Dendritic cell treated with granulocyte-macrophage colony-stimulating factor and Interleukin-4, amounts not matched to agents 40 ng/mL and 50 ng/mL, for 4 days (primary cell): ENCODE data around the gene EHD1.

Experiments
- H3K27ac Mint-ChIP-seq: one replicate; pipeline ENCODE4 v1.8.0; 2022; ENCODE audit warnings: mild to moderate bottlenecking, mixed read lengths
- H3K27me3 Mint-ChIP-seq: one replicate; pipeline ENCODE4 v1.8.0; 2022; ENCODE audit warnings: mild to moderate bottlenecking, mixed read lengths
- H3K36me3 Mint-ChIP-seq: one replicate; pipeline ENCODE4 v1.8.0; 2022; ENCODE audit warnings: low read depth, mixed read lengths
- H3K4me1 Mint-ChIP-seq: one replicate; pipeline ENCODE4 v1.8.0; 2022; ENCODE audit warnings: low read depth, mixed read lengths
- H3K4me3 Mint-ChIP-seq: one replicate; pipeline ENCODE4 v1.8.0; 2022; ENCODE audit warnings: mild to moderate bottlenecking, moderate library complexity, mixed read lengths
- H3K9me3 Mint-ChIP-seq: one replicate; pipeline ENCODE4 v1.8.0; 2022; ENCODE audit warnings: mixed read lengths
- intact Hi-C: fragments of 100-400 bp; cut with micrococcal nuclease; formaldehyde crosslinking; loops from one replicate; pipeline ENCODE4 v1.15.0; 2022

EHD1 gene

DNA sequence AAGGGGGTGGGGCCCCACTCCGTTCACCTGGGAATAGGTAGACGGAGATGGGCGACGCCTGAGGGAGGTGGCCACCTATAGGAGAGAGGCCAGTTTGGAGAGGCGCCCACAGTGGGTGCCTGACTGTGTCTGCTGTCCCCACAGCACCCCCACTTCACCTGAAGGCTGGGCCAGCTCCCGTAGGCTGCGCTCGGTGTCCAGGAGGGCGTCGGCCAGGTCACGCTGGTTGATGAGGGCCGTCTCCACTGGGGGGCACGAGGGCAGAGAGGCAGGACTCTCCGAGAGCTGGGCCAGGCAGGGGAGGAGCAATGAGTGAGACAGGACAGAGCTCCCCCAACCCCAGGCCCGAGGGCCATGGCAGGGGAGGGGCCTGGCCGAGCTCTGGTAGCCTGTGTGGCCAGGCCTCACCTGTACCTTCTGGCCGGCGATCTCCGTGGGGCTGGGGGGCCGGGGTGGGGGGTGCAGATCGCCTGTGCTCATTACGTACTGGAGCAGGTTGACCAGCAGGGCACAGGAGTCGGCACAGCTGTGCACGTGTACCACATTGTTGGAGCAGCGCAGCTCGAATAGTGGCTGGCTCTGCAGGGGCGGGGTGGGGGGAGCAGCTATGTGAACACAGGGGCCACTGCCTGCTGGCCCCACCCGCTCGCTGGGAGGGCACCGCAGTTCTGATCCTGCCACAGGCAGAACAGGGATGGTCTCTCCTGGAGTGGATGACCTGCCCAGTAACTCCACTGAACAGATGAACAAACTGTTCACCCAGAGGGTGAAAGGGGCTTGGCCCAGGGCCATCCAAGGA lies 23.9 kb upstream of the EHD1 start:
- no peaks in the 10 kb centered on the region for H3K4me1 Mint-ChIP-seq
- H3K9me3 Mint-ChIP-seq: no peaks in the 10 kb centered on the region
- peaks cover 97% of the 10 kb centered on the region for H3K36me3 Mint-ChIP-seq
- H3K27ac Mint-ChIP-seq: no peak overlapping the region
- no peaks in the 10 kb centered on the region for H3K27me3 Mint-ChIP-seq
- no peak overlapping the region for H3K4me3 Mint-ChIP-seq
- intact Hi-C loops: no loop called here

DNA sequence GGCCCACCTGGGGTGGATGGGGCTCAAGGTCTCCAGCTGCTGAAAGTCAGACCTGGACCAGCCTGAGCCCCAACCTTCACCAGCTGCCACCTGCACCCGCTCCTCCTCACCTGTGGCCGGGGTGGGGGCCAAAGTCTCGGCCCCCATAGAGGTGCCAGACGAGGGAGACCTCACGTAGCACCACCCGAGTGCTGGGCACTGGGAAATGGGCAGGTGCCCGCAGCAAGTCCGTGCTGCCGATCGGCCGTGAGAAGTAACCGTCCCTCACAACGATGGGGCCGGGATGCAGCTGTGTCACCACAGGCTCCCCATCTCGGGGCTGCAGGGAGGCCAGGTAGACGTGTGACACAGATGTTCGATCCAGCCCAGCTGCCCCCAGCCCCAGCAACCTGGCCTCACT lies 22.4 kb upstream of the EHD1 start:
- Mint-ChIP-seq H3K36me3 (peaks cover 97% of the 10 kb centered on the region), H3K4me3 (no peak overlapping the region), H3K27me3 (no peaks in the 10 kb centered on the region), H3K27ac (no peak overlapping the region), H3K4me1 (no peaks in the 10 kb centered on the region), H3K9me3 (no peaks in the 10 kb centered on the region)
- intact Hi-C loops: no loop called here

- intact Hi-C loops: no loop called here
- Mint-ChIP-seq H3K27ac (no peak overlapping the region), H3K36me3 (peaks cover 97% of the 10 kb centered on the region), H3K27me3 (no peaks in the 10 kb centered on the region), H3K4me3 (no peak overlapping the region), H3K9me3 (no peaks in the 10 kb centered on the region), H3K4me1 (no peaks in the 10 kb centered on the region)
These were observed 21.9 kb upstream of the EHD1 start for GRCh38 chr11:64900263-64900678.

- intact Hi-C loops: no loop called here
- Mint-ChIP-seq H3K27ac (no peak overlapping the region), H3K27me3 (peaks cover 2% of the 10 kb centered on the region), H3K9me3 (no peaks in the 10 kb centered on the region), H3K36me3 (peaks cover 93% of the 10 kb centered on the region), H3K4me1 (peaks cover 5% of the 10 kb centered on the region), H3K4me3 (no peak overlapping the region)
These were observed 20.1 kb upstream of the EHD1 start for GRCh38 chr11:64898541-64898940.

- Mint-ChIP-seq H3K36me3 (peaks cover 89% of the 10 kb centered on the region), H3K27me3 (peaks cover 6% of the 10 kb centered on the region), H3K27ac (no peak overlapping the region), H3K4me1 (peaks cover 5% of the 10 kb centered on the region), H3K4me3 (no peak overlapping the region), H3K9me3 (no peaks in the 10 kb centered on the region)
- intact Hi-C loops: no loop called here
These were observed 19.6 kb upstream of the EHD1 start for GRCh38 chr11:64898076-64898445.

DNA sequence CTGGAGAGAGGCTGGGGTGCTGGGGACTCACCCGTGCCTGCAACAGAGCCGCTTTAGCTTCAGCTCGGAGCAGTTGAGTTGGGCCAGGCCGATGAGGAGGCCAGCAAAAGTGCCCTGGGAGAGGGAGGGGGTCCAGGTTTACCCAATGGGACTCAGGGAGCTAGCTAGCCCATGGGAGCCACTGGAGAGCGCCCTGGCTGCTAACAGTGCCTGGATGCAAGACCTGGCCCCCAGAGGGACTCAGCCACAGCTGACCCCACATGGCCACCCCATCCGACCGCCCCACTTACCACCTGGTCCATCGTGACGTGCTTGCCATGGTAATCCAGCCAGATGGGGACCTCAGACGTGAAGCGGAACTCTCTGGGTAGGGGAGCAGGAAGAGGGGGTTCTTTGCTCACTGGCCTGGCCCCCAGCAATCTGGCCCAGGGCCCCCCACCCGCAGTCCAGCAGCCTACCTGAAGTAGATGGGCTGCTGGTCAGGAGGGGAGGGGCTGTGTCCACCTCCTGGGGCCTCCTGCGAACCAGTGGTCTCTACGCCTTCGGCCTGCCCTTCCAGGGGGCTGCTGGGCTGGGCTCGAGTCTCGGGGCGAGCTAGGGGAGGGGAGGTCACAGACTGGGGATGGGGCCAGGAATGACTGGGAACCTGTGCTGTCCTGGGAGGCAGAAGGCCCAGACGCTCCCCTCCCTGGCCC lies 19.1 kb upstream of the EHD1 start:
- Mint-ChIP-seq H3K27ac (no peak overlapping the region), H3K4me3 (no peak overlapping the region), H3K36me3 (peaks cover 83% of the 10 kb centered on the region), H3K27me3 (peaks cover 7% of the 10 kb centered on the region), H3K9me3 (no peaks in the 10 kb centered on the region), H3K4me1 (peaks cover 5% of the 10 kb centered on the region)
- intact Hi-C loops: no loop called here

- Mint-ChIP-seq H3K36me3 (peaks cover 73% of the 10 kb centered on the region), H3K4me1 (peaks cover 5% of the 10 kb centered on the region), H3K4me3 (no peak overlapping the region), H3K27ac (no peak overlapping the region), H3K9me3 (no peaks in the 10 kb centered on the region), H3K27me3 (peaks cover 15% of the 10 kb centered on the region)
- intact Hi-C loops: no loop called here
These were observed 18.1 kb upstream of the EHD1 start for GRCh38 chr11:64896448-64897022.

- no peaks in the 10 kb centered on the region for H3K9me3 Mint-ChIP-seq
- H3K27ac Mint-ChIP-seq: no peak overlapping the region
- intact Hi-C loops: loop anchor here (1.0 kb wide), 1 partner anchor 48 kb away; no protein-coding TSS in a partner anchor
- no peak overlapping the region for H3K4me3 Mint-ChIP-seq
- peaks cover 57% of the 10 kb centered on the region for H3K36me3 Mint-ChIP-seq
- H3K27me3 Mint-ChIP-seq: peaks cover 31% of the 10 kb centered on the region
- peaks cover 5% of the 10 kb centered on the region for H3K4me1 Mint-ChIP-seq
These were observed 16.5 kb upstream of the EHD1 start for GRCh38 chr11:64894812-64895452.

GRCh38 chr11:64894070-64894811 lies 15.8 kb upstream of the EHD1 start:
- H3K36me3 Mint-ChIP-seq: peaks cover 50% of the 10 kb centered on the region
- H3K4me3 Mint-ChIP-seq: no peak overlapping the region
- peaks cover 34% of the 10 kb centered on the region for H3K27me3 Mint-ChIP-seq
- intact Hi-C loops: loop anchor here (1.0 kb wide), 1 partner anchor 47 kb away; no protein-coding TSS in a partner anchor
- H3K4me1 Mint-ChIP-seq: peaks cover 5% of the 10 kb centered on the region
- H3K27ac Mint-ChIP-seq: no peak overlapping the region
- no peaks in the 10 kb centered on the region for H3K9me3 Mint-ChIP-seq

GRCh38 chr11:64893194-64894069 lies 15.0 kb upstream of the EHD1 start:
- intact Hi-C loops: loop anchor here (1.0 kb wide), 1 partner anchor 46 kb away; no protein-coding TSS in a partner anchor
- Mint-ChIP-seq H3K4me1 (peaks cover 13% of the 10 kb centered on the region), H3K27me3 (peaks cover 38% of the 10 kb centered on the region), H3K27ac (no peak overlapping the region), H3K4me3 (no peak overlapping the region), H3K9me3 (no peaks in the 10 kb centered on the region), H3K36me3 (peaks cover 42% of the 10 kb centered on the region)

DNA sequence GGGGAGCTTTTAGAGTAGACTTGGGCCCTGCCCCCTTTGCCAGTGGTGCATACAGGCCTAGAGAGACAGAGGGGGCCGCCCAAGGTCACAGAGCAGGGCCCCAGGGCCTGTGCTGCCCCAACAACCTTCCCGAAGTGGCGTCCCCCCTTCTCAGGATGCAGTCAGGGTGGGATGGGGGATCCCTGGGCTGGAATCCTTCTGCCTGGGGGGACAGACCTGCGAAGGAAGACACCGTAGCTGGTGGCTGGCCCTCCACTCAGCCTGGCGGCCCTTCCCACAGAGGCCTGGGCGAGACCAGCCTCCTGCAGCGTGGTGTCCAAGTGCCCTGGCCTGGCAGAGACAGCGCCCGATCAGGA lies 14.4 kb upstream of the EHD1 start:
- Mint-ChIP-seq H3K36me3 (peaks cover 36% of the 10 kb centered on the region), H3K27ac (no peak overlapping the region), H3K4me1 (peaks cover 20% of the 10 kb centered on the region), H3K9me3 (no peaks in the 10 kb centered on the region), H3K4me3 (no peak overlapping the region), H3K27me3 (peaks cover 43% of the 10 kb centered on the region)
- intact Hi-C loops: no loop called here

DNA sequence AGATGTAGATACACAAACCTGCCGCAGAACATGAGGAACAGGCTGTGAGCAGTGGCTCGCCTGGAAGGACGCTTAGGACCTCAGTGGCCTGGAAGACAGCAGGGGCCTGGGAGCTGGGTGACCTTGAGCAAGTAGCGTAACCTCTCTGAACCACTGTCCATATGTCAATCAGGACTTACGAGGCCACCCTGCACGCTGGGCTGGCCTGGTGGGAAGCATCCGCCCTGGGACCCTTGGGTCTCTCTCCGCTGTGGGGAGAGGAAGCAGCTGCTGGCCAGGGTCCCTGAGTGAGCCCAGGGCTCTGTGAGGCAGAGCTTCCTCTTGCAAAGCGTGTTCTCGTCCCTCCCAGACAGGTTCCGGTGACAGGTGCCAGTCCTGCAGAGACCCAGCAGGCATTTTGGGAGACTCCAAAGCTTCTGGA lies 14.0 kb upstream of the EHD1 start:
- intact Hi-C loops: no loop called here
- H3K4me1 Mint-ChIP-seq: peaks cover 23% of the 10 kb centered on the region
- H3K4me3 Mint-ChIP-seq: no peak overlapping the region
- H3K27me3 Mint-ChIP-seq: peaks cover 43% of the 10 kb centered on the region
- H3K27ac Mint-ChIP-seq: no peak overlapping the region
- H3K9me3 Mint-ChIP-seq: no peaks in the 10 kb centered on the region
- H3K36me3 Mint-ChIP-seq: peaks cover 32% of the 10 kb centered on the region

GRCh38 chr11:64891880-64892279 lies 13.5 kb upstream of the EHD1 start:
- H3K4me3 Mint-ChIP-seq: no peak overlapping the region
- intact Hi-C loops: no loop called here
- peaks cover 26% of the 10 kb centered on the region for H3K4me1 Mint-ChIP-seq
- no peaks in the 10 kb centered on the region for H3K9me3 Mint-ChIP-seq
- peaks cover 44% of the 10 kb centered on the region for H3K27me3 Mint-ChIP-seq
- peaks cover 27% of the 10 kb centered on the region for H3K36me3 Mint-ChIP-seq
- no peak overlapping the region for H3K27ac Mint-ChIP-seq
